Measurements from ENCODE around the gene CTNNA3. TPM values are rescaled to one million over a fixed set of nuclear protein-coding genes. Genes with fewer than 3 reads are reported as not detected.

Gene CTNNA3
- total RNA-seq, 1 experiment from 2014 or later = not detected

DNA sequence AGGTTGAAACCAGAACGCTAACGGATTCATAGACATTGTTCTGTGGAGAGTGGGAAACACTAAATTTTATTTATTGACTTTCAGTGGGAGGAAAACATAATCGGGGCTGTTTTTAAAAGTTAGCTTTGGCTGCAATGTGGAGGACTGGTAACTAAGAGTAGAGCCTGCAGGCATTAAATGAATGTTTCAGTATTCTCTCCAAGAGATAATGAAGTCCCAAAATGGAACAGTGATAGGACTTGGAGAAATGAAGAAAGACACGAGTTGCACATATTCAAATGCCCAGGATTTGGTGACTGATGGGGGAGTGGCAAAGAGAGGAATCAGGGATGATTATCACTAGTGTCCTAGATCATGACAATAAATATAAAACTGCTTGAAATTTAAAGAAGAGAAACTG is 1130.0 kb downstream of the CTNNA3 start:
- no peak overlapping the region for H3K9ac ChIP-seq (ENCODE audit: low read length)
- H3K4me2 ChIP-seq (ENCODE audit: low read depth, low read length, poor library complexity, severe bottlenecking) = no peak overlapping the region
- H4K20me1 ChIP-seq (ENCODE audit: insufficient read depth, low read depth, low read length) = no peaks in the 10 kb centered on the region
- H3K27ac ChIP-seq (ENCODE audit: low read length) = no peak overlapping the region
- H3K4me1 ChIP-seq (ENCODE audit: low read length) = no peaks in the 10 kb centered on the region
- H3K4me3 ChIP-seq (ENCODE audit: low read length) = no peak overlapping the region
- no peaks in the 10 kb centered on the region for H3K27me3 ChIP-seq (ENCODE audit: low read length)
- no peak overlapping the region for H2AFZ ChIP-seq (ENCODE audit: low read length)
- H3K9me3 ChIP-seq (ENCODE audit: low read length) = no peaks in the 10 kb centered on the region
- no peak for DNase-seq
- H3K79me2 ChIP-seq (ENCODE audit: low read length) = no peaks in the 10 kb centered on the region
- H3K9me2 ChIP-seq (replicated peaks; ENCODE audit: insufficient read depth, low read length) = no peaks in the 10 kb centered on the region
- H3K36me3 ChIP-seq (ENCODE audit: insufficient read depth, low read length) = no peaks in the 10 kb centered on the region

DNA sequence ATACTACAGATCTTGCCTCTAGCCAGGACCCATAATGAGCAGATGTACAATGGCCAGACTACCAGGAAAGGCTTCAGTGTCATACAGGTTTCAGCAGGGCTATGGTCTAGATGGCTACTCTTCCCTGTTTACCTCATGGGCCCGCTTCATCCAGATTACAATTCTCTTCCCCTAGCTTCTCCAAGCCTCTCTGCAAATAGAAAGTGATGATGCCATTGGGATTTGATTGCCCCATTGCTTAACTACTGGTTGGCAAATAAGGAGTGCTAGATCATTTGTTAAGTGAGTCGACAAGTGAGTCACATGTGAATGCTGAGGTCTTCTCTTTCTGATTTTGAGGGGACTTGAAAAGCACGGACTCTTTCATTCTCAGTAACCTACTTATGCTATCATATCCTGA is 1131.7 kb downstream of the CTNNA3 start:
- Histone ChIP-seq H3K27ac (ENCODE audit: low read length) (no peak overlapping the region), H4K20me1 (ENCODE audit: insufficient read depth, low read depth, low read length) (no peaks in the 10 kb centered on the region), H3K79me2 (ENCODE audit: low read length) (no peaks in the 10 kb centered on the region), H2AFZ (ENCODE audit: low read length) (no peak overlapping the region), H3K27me3 (ENCODE audit: low read length) (no peaks in the 10 kb centered on the region), H3K9me3 (ENCODE audit: low read length) (no peaks in the 10 kb centered on the region), H3K4me2 (ENCODE audit: low read depth, low read length, poor library complexity, severe bottlenecking) (no peak overlapping the region), H3K4me3 (ENCODE audit: low read length) (no peak overlapping the region), H3K9me2 (replicated peaks; ENCODE audit: insufficient read depth, low read length) (no peaks in the 10 kb centered on the region), H3K9ac (ENCODE audit: low read length) (no peak overlapping the region), H3K36me3 (ENCODE audit: insufficient read depth, low read length) (no peaks in the 10 kb centered on the region), H3K4me1 (ENCODE audit: low read length) (no peaks in the 10 kb centered on the region)
- DNase-seq = no peak

DNA sequence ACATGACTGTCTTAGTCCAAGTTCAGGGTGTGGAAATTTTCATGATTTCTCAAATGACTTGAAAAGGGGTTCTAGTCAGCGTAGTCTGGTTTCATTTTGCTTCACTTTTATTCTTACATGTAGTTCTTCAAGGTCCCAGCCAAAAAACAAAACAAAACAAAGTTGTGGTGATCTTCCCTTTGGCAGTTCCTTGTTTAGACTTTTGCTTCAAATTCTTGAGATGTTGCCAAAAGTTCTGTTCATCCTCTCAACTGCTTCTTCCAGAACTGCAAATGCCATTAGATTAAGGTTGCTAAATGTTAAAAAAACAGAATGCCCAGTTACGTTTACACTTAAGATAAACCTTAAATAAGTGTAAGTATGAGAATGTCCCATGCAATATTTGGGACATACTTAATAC is 1140.9 kb downstream of the CTNNA3 start:
- no peak for DNase-seq
- Histone ChIP-seq H3K4me3 (ENCODE audit: low read length) (no peak overlapping the region), H4K20me1 (ENCODE audit: insufficient read depth, low read depth, low read length) (no peaks in the 10 kb centered on the region), H3K27ac (ENCODE audit: low read length) (no peak overlapping the region), H3K9ac (ENCODE audit: low read length) (no peak overlapping the region), H3K36me3 (ENCODE audit: insufficient read depth, low read length) (no peaks in the 10 kb centered on the region), H3K4me2 (ENCODE audit: low read depth, low read length, poor library complexity, severe bottlenecking) (no peak overlapping the region), H3K79me2 (ENCODE audit: low read length) (no peaks in the 10 kb centered on the region), H3K27me3 (ENCODE audit: low read length) (no peaks in the 10 kb centered on the region), H2AFZ (ENCODE audit: low read length) (no peak overlapping the region), H3K9me2 (replicated peaks; ENCODE audit: insufficient read depth, low read length) (no peaks in the 10 kb centered on the region), H3K9me3 (ENCODE audit: low read length) (no peaks in the 10 kb centered on the region), H3K4me1 (ENCODE audit: low read length) (no peaks in the 10 kb centered on the region; the same call in 1 of the 2 replicates)

DNA sequence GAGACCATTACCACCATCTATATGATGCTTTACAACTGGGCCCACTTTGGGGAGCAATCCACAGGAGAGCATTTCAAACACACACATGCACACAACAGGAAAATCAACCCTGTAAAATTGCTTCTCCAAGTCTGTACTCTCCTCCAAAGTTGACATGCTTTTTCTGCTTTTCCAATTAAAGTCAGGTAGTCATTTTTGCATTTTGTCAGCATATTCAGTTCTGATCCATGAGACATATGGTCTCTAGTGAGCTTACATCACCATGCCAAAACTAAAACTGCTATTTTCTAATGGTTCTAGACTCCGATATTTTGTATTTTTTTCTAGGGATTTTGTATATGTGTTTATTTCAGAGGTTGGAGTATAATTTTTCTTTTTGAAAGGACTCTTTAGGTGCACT is 1143.7 kb downstream of the CTNNA3 start:
- no peak for DNase-seq
- H3K9me3 ChIP-seq (ENCODE audit: low read length) = no peaks in the 10 kb centered on the region
- H3K4me2 ChIP-seq (ENCODE audit: low read depth, low read length, poor library complexity, severe bottlenecking) = no peak overlapping the region
- no peaks in the 10 kb centered on the region for H3K36me3 ChIP-seq (ENCODE audit: insufficient read depth, low read length)
- H3K79me2 ChIP-seq (ENCODE audit: low read length) = no peaks in the 10 kb centered on the region
- no peak overlapping the region for H3K27ac ChIP-seq (ENCODE audit: low read length)
- H3K4me1 ChIP-seq (ENCODE audit: low read length) = no peaks in the 10 kb centered on the region; the same call in 1 of the 2 replicates
- no peaks in the 10 kb centered on the region for H4K20me1 ChIP-seq (ENCODE audit: insufficient read depth, low read depth, low read length)
- no peaks in the 10 kb centered on the region for H3K9me2 ChIP-seq (replicated peaks; ENCODE audit: insufficient read depth, low read length)
- H3K9ac ChIP-seq (ENCODE audit: low read length) = no peak overlapping the region
- no peaks in the 10 kb centered on the region for H3K27me3 ChIP-seq (ENCODE audit: low read length)
- H3K4me3 ChIP-seq (ENCODE audit: low read length) = no peak overlapping the region
- H2AFZ ChIP-seq (ENCODE audit: low read length) = no peak overlapping the region

DNA sequence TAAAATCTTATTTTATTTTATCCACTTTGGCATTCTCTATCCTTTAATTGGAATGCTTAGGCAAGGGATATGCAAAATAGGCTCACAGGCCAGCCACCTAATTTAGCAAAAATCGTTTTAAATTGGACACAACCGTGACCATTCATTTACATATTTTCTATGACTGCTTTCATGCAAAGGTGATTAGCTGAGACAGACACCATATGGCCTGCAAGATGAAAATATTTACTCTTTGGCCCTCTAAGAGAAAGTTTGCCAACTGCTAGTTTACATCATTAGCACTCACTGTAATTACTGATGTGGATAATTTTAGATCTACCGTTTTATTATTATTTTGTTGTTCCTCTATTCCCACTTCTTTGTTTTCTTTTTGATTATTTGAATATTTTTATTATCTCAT is 1145.6 kb downstream of the CTNNA3 start:
- H3K9ac ChIP-seq (ENCODE audit: low read length) = no peak overlapping the region
- no peak overlapping the region for H3K4me3 ChIP-seq (ENCODE audit: low read length)
- no peaks in the 10 kb centered on the region; the same call in 1 of the 2 replicates for H3K9me2 ChIP-seq (replicated peaks; ENCODE audit: insufficient read depth, low read length)
- H2AFZ ChIP-seq (ENCODE audit: low read length) = no peak overlapping the region
- no peaks in the 10 kb centered on the region for H3K9me3 ChIP-seq (ENCODE audit: low read length)
- no peaks in the 10 kb centered on the region for H4K20me1 ChIP-seq (ENCODE audit: insufficient read depth, low read depth, low read length)
- no peak overlapping the region for H3K4me2 ChIP-seq (ENCODE audit: low read depth, low read length, poor library complexity, severe bottlenecking)
- H3K27me3 ChIP-seq (ENCODE audit: low read length) = no peaks in the 10 kb centered on the region
- DNase-seq = no peak
- no peaks in the 10 kb centered on the region; the same call in 1 of the 2 replicates for H3K4me1 ChIP-seq (ENCODE audit: low read length)
- no peaks in the 10 kb centered on the region for H3K36me3 ChIP-seq (ENCODE audit: insufficient read depth, low read length)
- no peak overlapping the region for H3K27ac ChIP-seq (ENCODE audit: low read length)
- no peaks in the 10 kb centered on the region for H3K79me2 ChIP-seq (ENCODE audit: low read length)

DNA sequence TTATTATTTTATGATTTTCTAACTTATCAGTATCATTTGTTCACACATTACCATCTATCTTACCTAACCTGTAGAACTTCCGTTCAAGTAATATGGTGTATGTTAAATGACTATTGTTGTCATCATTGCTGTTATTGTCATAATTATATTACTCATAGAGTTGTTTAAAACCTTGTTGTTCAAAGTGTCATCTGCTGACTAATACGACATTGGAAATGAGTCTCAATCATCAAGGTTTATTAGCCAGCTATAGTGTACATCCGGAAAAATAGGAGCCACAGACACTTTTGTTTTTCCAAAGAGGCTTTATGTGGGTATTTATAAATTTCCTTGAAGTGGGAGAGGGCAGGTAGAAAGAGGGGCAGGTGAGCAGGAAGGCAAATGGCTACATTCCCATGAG is 1157.1 kb downstream of the CTNNA3 start:
- Histone ChIP-seq H3K36me3 (ENCODE audit: insufficient read depth, low read length) (no peaks in the 10 kb centered on the region), H3K4me1 (ENCODE audit: low read length) (no peaks in the 10 kb centered on the region), H3K4me3 (ENCODE audit: low read length) (no peak overlapping the region), H2AFZ (ENCODE audit: low read length) (no peak overlapping the region), H3K9me3 (ENCODE audit: low read length) (no peaks in the 10 kb centered on the region), H4K20me1 (ENCODE audit: insufficient read depth, low read depth, low read length) (no peaks in the 10 kb centered on the region), H3K27ac (ENCODE audit: low read length) (no peak overlapping the region), H3K4me2 (ENCODE audit: low read depth, low read length, poor library complexity, severe bottlenecking) (no peak overlapping the region), H3K79me2 (ENCODE audit: low read length) (no peaks in the 10 kb centered on the region), H3K27me3 (ENCODE audit: low read length) (no peaks in the 10 kb centered on the region), H3K9me2 (replicated peaks; ENCODE audit: insufficient read depth, low read length) (no peaks in the 10 kb centered on the region), H3K9ac (ENCODE audit: low read length) (no peak overlapping the region)
- no peak for DNase-seq

DNA sequence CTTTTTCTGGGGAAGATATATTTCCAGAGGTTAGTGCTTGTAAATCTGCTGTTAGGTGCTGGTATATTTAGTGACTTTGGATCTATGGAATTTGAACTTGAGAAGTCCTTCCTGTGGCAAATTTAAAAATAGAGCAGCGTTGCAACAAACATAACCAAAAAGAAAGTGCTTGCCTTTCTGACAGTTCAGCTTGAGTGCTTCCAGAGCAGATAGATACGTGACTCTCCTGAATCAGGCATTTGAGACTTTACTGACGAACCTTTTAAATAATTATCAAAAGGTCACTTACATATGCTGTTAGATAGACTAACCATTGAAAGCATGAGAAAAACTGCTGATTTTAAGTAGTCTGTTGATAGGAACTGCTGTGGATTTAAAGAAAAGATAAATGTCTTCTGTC is 1157.6 kb downstream of the CTNNA3 start:
- H3K9ac ChIP-seq (ENCODE audit: low read length) = no peak overlapping the region
- no peaks in the 10 kb centered on the region for H4K20me1 ChIP-seq (ENCODE audit: insufficient read depth, low read depth, low read length)
- H2AFZ ChIP-seq (ENCODE audit: low read length) = no peak overlapping the region
- peak; percentile 32 for DNase-seq
- no peaks in the 10 kb centered on the region for H3K9me2 ChIP-seq (replicated peaks; ENCODE audit: insufficient read depth, low read length)
- no peaks in the 10 kb centered on the region for H3K4me1 ChIP-seq (ENCODE audit: low read length)
- no peak overlapping the region for H3K4me3 ChIP-seq (ENCODE audit: low read length)
- no peak overlapping the region for H3K27ac ChIP-seq (ENCODE audit: low read length)
- H3K79me2 ChIP-seq (ENCODE audit: low read length) = no peaks in the 10 kb centered on the region
- H3K9me3 ChIP-seq (ENCODE audit: low read length) = no peaks in the 10 kb centered on the region
- no peak overlapping the region for H3K4me2 ChIP-seq (ENCODE audit: low read depth, low read length, poor library complexity, severe bottlenecking)
- H3K36me3 ChIP-seq (ENCODE audit: insufficient read depth, low read length) = no peaks in the 10 kb centered on the region
- H3K27me3 ChIP-seq (ENCODE audit: low read length) = no peaks in the 10 kb centered on the region

DNA sequence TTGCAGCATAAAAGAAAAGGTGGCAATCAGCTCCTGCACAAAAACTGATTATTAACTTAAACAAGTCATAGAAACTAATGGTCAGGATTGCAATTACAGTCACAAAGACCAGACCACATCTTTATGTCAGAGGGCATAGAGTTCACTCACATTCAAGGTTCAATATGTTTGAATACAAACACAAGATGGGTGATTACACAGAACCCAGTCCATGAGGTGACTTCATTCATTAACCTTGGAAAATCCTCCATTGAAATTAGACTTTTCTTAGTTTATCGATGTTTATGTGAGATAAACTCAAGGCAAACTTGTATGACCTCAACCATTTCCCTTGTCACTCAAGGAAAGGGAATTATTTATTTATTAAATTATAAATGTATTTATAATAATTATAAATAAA is 1158.8 kb downstream of the CTNNA3 start:
- Histone ChIP-seq H3K4me1 (ENCODE audit: low read length) (no peaks in the 10 kb centered on the region), H4K20me1 (ENCODE audit: insufficient read depth, low read depth, low read length) (no peaks in the 10 kb centered on the region), H3K4me3 (ENCODE audit: low read length) (no peak overlapping the region), H3K9ac (ENCODE audit: low read length) (no peak overlapping the region), H3K4me2 (ENCODE audit: low read depth, low read length, poor library complexity, severe bottlenecking) (no peak overlapping the region), H3K27ac (ENCODE audit: low read length) (no peak overlapping the region), H3K27me3 (ENCODE audit: low read length) (no peaks in the 10 kb centered on the region), H3K36me3 (ENCODE audit: insufficient read depth, low read length) (no peaks in the 10 kb centered on the region), H3K9me2 (replicated peaks; ENCODE audit: insufficient read depth, low read length) (no peaks in the 10 kb centered on the region), H3K9me3 (ENCODE audit: low read length) (no peaks in the 10 kb centered on the region), H2AFZ (ENCODE audit: low read length) (no peak overlapping the region), H3K79me2 (ENCODE audit: low read length) (no peaks in the 10 kb centered on the region)
- DNase-seq = no peak

DNA sequence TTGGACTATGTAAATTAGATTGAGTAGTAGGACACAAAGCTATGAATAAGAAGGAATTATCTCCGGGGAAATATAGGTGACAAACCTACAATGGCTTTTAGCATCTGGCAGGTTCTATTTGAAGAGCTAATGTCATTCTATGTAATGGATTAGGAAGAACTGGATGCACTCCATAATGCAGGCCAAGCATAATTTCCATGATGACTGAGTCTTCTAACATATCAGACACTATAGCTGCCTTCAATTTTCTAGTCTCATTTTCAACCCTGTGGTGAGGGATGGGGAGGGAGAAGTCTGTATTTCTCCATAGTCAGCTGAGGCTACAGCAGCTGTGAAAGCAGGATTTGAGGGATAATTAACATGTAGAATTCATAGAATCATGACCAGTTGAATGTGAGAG is 1160.6 kb downstream of the CTNNA3 start:
- DNase-seq = no peak
- H3K27ac ChIP-seq (ENCODE audit: low read length) = no peak overlapping the region
- H3K27me3 ChIP-seq (ENCODE audit: low read length) = no peaks in the 10 kb centered on the region
- no peak overlapping the region for H3K4me3 ChIP-seq (ENCODE audit: low read length)
- no peaks in the 10 kb centered on the region for H3K79me2 ChIP-seq (ENCODE audit: low read length)
- no peaks in the 10 kb centered on the region for H4K20me1 ChIP-seq (ENCODE audit: insufficient read depth, low read depth, low read length)
- no peaks in the 10 kb centered on the region for H3K9me2 ChIP-seq (replicated peaks; ENCODE audit: insufficient read depth, low read length)
- no peaks in the 10 kb centered on the region for H3K36me3 ChIP-seq (ENCODE audit: insufficient read depth, low read length)
- H3K9me3 ChIP-seq (ENCODE audit: low read length) = no peaks in the 10 kb centered on the region
- no peak overlapping the region for H3K9ac ChIP-seq (ENCODE audit: low read length)
- no peaks in the 10 kb centered on the region for H3K4me1 ChIP-seq (ENCODE audit: low read length)
- H2AFZ ChIP-seq (ENCODE audit: low read length) = no peak overlapping the region
- H3K4me2 ChIP-seq (ENCODE audit: low read depth, low read length, poor library complexity, severe bottlenecking) = no peak overlapping the region

All from Karpas-422 (cell line).